Occipital lobe (tissue), 2 donors: ENCODE results near the gene CHPF. TPM values are rescaled to one million over a fixed set of nuclear protein-coding genes. Genes with fewer than 3 reads are reported as not detected.

Experiments used
- DNase-seq: peaks from one replicate; lab custom pipeline; 2025; lab: John Stamatoyannopoulos, UW
- total RNA-seq: library from RNA; depleted of rRNA; stranded (reverse); fragments of >200 nt; gene quantifications from one replicate; pipeline ENCODE4 v1.2.3, GENCODE V29; 2014

The CHPF gene
- total RNA-seq, 1 donor from 2014 or later, result 25.9 TPM

- no peak for DNase-seq
These were observed 9.5 kb downstream of the CHPF start for GRCh38 chr2:219533930-219534661.

GRCh38 chr2:219532378-219532649 lies 11.3 kb downstream of the CHPF start:
- DNase-seq, result no peak

- DNase-seq, result no peak
These were observed 11.8 kb downstream of the CHPF start for GRCh38 chr2:219531639-219532377.

- peak; percentile 83 for DNase-seq
These were observed 13.3 kb downstream of the CHPF start for GRCh38 chr2:219530048-219530963.

GRCh38 chr2:219527472-219527871 lies 16.1 kb downstream of the CHPF start:
- DNase-seq, result no peak

GRCh38 chr2:219527076-219527394 lies 16.6 kb downstream of the CHPF start:
- DNase-seq, result no peak

GRCh38 chr2:219526320-219527075 lies 17.1 kb downstream of the CHPF start:
- DNase-seq, result no peak

- DNase-seq, result no peak
These were observed 17.9 kb downstream of the CHPF start for GRCh38 chr2:219525533-219526232.

GRCh38 chr2:219524817-219525216 lies 18.8 kb downstream of the CHPF start:
- no peak for DNase-seq

GRCh38 chr2:219523031-219523671 lies 20.5 kb downstream of the CHPF start:
- no peak for DNase-seq

GRCh38 chr2:219522111-219523030 lies 21.2 kb downstream of the CHPF start:
- no peak for DNase-seq

GRCh38 chr2:219521066-219521880 lies 22.3 kb downstream of the CHPF start:
- no peak for DNase-seq

GRCh38 chr2:219520079-219520478 lies 23.5 kb downstream of the CHPF start:
- no peak for DNase-seq

- no peak for DNase-seq
These were observed 24.1 kb downstream of the CHPF start for GRCh38 chr2:219519526-219519916.

GRCh38 chr2:219517954-219518778 lies 25.4 kb downstream of the CHPF start:
- DNase-seq, result no peak

- DNase-seq, result no peak
These were observed 26.7 kb downstream of the CHPF start for GRCh38 chr2:219516888-219517287.

- no peak for DNase-seq
These were observed 27.6 kb downstream of the CHPF start for GRCh38 chr2:219515874-219516629.
